ENCODE results near the gene CAMK2D.

DNA sequence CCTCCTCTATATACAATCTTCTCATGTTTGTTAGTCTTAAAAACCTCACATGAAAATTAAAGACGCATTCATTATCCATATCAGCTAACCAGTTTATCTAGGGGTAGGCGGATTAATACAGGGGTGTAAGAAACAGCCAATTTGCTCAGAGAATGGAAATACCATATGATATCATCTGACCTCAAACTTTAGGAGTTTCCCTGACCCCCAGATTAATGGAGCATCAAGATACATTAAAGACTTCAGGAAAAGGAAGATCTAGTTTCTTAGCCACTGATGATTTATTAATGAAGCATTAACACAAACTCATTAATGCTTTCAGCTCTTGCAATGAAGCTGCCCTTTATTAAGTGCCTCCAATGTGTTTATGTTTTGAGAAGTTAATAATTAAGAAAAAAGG, 67.5 kb downstream of the CAMK2D start:
- no peak for TF ChIP-seq ZFP30 (CRISPR knock-in tag; IDR thresholded peaks at IDR 0.05)
- no peak for TF ChIP-seq ARNTL (CRISPR knock-in tag; IDR thresholded peaks at IDR 0.05; ENCODE audit: borderline replicate concordance, low read depth)
- no peak for TF ChIP-seq SNAI2 (CRISPR knock-in tag; IDR thresholded peaks at IDR 0.05)
- TF ChIP-seq ZC3H10 (CRISPR knock-in tag; IDR thresholded peaks at IDR 0.05), result no peak
- no peak for TF ChIP-seq GLIS3 (CRISPR knock-in tag; IDR thresholded peaks at IDR 0.05)
- TF ChIP-seq RARB (CRISPR knock-in tag; IDR thresholded peaks at IDR 0.05), result no peak
- TF ChIP-seq POU6F1 (CRISPR knock-in tag; IDR thresholded peaks at IDR 0.05; ENCODE audit: borderline replicate concordance, low read depth), result no peak
- TF ChIP-seq, protein P1, sequence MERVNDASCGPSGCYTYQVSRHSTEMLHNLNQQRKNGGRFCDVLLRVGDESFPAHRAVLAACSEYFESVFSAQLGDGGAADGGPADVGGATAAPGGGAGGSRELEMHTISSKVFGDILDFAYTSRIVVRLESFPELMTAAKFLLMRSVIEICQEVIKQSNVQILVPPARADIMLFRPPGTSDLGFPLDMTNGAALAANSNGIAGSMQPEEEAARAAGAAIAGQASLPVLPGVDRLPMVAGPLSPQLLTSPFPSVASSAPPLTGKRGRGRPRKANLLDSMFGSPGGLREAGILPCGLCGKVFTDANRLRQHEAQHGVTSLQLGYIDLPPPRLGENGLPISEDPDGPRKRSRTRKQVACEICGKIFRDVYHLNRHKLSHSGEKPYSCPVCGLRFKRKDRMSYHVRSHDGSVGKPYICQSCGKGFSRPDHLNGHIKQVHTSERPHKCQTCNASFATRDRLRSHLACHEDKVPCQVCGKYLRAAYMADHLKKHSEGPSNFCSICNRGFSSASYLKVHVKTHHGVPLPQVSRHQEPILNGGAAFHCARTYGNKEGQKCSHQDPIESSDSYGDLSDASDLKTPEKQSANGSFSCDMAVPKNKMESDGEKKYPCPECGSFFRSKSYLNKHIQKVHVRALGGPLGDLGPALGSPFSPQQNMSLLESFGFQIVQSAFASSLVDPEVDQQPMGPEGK (CRISPR knock-in tag; IDR thresholded peaks at IDR 0.05; ENCODE audit: borderline replicate concordance), result no peak
- TF ChIP-seq ZNF565 (CRISPR knock-in tag; conservative IDR thresholded peaks at IDR 0.05; ENCODE audit: low read depth), result no peak
- TF ChIP-seq ZNF70 (CRISPR knock-in tag; IDR thresholded peaks at IDR 0.05), result no peak
- no peak for TF ChIP-seq CREB5 (CRISPR knock-in tag; IDR thresholded peaks at IDR 0.05; ENCODE audit: low read depth)
- TF ChIP-seq, protein P2, sequence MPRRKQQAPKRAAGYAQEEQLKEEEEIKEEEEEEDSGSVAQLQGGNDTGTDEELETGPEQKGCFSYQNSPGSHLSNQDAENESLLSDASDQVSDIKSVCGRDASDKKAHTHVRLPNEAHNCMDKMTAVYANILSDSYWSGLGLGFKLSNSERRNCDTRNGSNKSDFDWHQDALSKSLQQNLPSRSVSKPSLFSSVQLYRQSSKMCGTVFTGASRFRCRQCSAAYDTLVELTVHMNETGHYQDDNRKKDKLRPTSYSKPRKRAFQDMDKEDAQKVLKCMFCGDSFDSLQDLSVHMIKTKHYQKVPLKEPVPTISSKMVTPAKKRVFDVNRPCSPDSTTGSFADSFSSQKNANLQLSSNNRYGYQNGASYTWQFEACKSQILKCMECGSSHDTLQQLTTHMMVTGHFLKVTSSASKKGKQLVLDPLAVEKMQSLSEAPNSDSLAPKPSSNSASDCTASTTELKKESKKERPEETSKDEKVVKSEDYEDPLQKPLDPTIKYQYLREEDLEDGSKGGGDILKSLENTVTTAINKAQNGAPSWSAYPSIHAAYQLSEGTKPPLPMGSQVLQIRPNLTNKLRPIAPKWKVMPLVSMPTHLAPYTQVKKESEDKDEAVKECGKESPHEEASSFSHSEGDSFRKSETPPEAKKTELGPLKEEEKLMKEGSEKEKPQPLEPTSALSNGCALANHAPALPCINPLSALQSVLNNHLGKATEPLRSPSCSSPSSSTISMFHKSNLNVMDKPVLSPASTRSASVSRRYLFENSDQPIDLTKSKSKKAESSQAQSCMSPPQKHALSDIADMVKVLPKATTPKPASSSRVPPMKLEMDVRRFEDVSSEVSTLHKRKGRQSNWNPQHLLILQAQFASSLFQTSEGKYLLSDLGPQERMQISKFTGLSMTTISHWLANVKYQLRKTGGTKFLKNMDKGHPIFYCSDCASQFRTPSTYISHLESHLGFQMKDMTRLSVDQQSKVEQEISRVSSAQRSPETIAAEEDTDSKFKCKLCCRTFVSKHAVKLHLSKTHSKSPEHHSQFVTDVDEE (CRISPR knock-in tag; IDR thresholded peaks at IDR 0.05), result no peak
